GM18873 (cell line): ENCODE measurements around the gene KIF13A.
"Not testable (repeated sequence)": the region's sequence is repeated elsewhere in the genome, so short reads cannot be mapped to it uniquely, and the experiment has no call there.

Source experiments
- ATAC-seq: cut with Tn5 transposase; IDR thresholded peaks from one replicate; pipeline ENCODE4 v1.9.1; 2021; ENCODE audit warnings: mild to moderate bottlenecking, moderate library complexity, moderate number of reproducible peaks; ENCODE audit not compliant: unreplicated experiment, low FRiP score

Gene KIF13A

GRCh38 chr6:17905611-17906592 is 81.5 kb downstream of the KIF13A start:
- no peak for ATAC-seq

- no peak for ATAC-seq
Observed at GRCh38 chr6:17904491-17905120, 82.8 kb downstream of the KIF13A start.

DNA sequence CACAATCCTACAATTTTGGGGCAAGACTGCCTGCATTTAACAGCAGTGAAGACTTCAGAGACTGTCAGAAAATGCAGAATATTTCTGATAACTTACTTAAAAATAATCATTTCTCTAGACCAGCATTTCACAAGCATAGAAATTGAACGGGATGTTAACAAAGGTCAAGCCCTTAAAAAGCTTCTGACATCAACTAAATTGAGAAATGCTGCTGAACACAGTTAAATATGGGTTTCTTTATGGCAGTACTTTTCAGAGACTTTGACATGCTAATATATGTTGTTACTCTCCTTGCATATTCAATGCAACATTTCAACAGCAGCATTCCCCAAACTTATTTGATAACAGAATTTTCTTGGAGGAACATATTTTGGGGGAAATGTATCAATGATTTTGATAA is 84.5 kb downstream of the KIF13A start:
- no peak for ATAC-seq

GRCh38 chr6:17901493-17901892 is 85.9 kb downstream of the KIF13A start:
- ATAC-seq, result no peak

DNA sequence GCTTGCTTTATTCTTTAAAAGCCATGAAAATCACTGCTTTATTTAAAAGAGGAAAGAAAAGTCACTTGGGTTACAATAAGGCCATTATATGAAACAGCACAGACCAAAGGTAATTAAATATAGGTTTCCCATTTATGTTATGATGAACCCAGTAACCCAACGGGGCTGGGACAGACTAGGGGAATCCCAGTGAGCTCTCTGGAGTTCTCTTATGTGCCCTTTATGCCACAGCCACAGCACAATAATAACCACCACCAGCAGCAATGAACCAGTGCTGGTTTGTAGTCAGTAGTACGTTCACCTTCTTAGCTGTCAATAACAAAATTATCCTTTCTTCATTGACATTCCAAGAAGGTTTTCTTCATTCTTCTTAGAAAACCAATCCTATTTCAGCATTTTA is 87.4 kb downstream of the KIF13A start:
- ATAC-seq, result no peak

DNA sequence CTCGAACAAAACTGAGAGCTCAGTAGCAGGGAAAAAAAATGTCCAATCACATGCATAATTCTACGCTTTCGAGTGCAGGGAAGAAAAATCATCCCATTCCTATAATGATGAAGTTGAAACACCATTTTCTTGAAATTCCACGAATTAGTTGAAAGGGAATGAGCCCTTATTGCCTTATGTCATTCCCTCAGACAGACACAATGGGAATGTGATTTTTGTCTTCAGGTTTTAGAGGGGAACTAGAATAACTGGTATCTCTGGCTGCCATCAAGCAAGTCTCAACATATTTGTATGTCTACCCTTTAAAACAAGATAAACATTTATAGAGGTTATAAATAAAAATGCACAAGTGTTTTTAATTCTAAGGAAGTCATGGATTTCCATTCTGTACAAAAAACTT is 87.9 kb downstream of the KIF13A start:
- ATAC-seq, result no peak

DNA sequence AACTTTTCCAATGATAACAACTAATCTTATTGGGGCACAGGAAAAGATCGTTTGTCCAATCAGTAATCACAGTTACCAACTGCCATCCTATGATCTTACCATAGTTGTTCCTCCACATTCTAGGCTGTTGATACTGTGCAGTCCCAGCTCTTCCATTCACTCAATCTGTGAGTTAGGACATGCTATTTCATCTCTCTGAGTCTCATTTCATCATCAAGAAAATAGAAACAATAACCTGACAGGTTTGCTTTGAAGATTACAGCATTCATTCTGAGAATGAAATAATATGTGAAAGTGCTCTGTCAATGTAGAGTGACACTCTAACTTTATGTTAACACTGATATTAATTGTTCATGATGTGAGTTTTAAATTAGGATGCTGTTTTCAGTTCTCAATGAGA is 89.8 kb downstream of the KIF13A start:
- no peak for ATAC-seq

DNA sequence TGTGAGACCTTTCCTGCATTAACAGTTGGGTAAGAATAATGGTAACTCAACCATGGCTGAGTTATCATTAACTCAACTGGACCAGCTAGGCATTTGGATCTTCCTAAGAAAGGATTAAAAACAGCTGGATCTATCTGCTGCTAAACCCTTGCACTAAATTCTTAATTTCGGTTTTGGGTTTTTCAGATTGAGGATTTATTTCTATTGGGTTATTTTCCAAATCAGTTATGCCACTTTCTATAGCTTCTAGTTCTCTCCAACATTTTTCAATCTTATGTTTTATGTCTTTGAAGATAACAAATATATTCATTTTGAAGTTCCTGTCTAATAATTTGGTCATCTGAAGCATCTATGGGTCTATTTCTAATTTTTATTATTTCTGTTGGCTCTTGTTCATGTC is 92.5 kb downstream of the KIF13A start:
- no peak for ATAC-seq

- ATAC-seq, result no peak
Observed at GRCh38 chr6:17894191-17894590, 93.2 kb downstream of the KIF13A start.

- ATAC-seq, result no peak
Observed at GRCh38 chr6:17892097-17892686, 95.2 kb downstream of the KIF13A start.

DNA sequence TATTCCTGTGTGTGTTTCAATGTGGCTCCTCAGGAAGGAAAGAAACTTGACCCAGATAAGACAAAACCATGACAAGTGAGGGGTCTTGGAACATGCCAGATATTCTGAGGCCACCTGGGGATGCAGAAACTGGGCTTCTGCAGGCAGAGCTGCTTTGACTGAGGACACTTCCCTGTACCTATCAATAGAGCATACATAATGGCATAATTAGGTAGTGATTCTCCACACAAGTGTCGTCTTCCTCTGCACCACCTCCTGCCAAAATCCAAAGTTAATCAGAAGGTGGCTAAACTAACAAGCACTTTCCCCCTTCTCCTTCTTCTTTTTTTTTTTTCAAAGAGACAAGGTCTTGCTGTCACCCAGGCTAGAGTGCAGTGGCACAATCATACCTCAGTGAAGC is 97.1 kb downstream of the KIF13A start:
- ATAC-seq, result no peak

- ATAC-seq, result not testable (repeated sequence)
Observed at GRCh38 chr6:17889777-17890176, 97.7 kb downstream of the KIF13A start.

DNA sequence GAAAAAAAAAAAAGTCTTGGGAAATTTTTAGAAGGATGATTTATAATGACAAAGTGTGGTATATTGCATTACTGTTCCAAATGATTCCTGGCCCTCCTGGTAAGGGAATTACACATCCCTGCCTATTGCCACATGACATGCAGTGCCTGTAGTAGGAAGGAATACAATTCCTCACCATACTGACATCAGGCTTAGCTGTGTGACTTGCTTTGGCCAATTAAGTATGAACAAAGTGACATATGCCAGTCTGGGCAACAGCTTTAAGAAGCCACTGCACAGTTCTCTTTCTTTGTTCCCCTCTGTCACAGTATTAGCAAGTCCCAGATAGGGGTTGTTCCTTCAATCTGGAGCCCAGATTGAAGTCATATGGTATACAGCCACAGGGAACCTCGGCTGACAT is 100.5 kb downstream of the KIF13A start:
- no peak for ATAC-seq

DNA sequence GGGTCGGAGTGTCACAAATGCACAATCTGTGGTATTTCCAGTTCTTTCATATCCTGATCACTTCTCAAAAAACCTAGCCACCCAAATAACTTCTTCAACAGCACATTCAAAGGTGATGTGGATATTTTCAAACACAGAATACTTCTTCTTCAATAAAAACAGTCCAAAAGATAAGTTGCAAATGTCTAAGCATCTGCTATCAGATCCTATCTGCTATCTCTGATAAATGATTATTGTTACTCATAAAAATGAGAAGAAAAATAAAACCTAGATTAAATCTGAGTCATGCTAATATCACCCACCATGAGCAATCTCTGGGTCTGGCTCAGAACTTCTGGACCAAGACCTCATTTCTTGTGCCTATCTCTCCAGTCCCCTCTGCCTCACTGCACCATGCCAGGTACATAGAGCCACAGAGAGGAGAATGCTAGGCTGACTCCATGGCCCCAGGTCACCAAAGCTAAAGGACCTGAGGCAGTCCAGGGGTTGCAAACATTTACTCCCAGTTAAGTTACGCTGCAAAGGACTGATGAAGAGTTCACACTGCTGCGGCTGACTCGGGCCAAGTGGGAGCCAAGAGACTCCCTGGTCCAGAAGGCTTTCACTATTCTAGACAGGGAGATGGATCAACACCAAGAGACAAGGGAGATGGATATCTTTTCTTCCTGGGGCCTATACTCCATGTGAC is 101.4 kb downstream of the KIF13A start:
- ATAC-seq, result no peak

DNA sequence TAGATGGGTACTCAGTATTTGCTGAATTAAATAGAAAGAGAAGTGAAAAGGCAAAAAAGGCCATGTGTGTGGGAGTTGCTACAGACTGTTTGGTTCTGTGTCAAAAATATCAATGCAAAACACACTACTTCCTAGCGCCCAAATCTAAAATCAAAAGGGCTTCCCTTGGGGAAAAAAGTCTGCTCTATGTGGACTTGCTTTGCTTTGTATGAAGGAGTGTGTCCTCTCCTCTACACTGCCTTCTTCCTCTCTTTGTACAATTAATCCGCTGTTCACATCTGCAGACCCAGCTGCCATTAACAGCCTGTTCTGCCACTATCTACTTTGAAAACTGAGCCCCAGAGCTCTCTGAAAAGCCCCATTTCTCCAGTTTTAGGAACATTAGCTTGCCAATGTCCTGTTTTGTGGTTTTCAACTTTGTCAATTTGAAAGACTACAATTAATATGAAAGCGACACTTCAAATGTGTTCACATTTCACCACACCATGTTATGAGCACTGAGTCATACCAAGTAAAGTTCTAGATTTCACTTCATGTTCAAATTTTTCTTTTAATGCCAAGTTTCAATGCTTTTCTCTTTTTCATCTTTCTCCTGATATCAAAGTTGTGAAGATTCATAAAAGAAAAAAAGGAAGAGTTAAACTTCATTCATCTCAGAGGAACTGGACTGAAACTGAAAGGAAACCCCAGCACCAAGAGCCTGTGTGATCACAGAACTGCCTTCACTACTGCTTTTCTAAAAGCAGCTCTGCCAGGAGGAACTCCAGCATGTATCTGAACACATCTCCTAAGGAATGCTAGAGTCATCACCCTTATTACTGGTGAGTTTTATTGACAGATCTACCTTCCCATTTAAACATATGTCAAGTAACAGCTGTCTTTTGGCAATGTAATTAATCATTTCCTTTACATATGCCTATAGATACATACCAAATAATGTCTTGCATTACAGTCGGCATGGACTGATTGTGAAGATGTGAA is 102.6 kb downstream of the KIF13A start:
- ATAC-seq, result peak; percentile 88

DNA sequence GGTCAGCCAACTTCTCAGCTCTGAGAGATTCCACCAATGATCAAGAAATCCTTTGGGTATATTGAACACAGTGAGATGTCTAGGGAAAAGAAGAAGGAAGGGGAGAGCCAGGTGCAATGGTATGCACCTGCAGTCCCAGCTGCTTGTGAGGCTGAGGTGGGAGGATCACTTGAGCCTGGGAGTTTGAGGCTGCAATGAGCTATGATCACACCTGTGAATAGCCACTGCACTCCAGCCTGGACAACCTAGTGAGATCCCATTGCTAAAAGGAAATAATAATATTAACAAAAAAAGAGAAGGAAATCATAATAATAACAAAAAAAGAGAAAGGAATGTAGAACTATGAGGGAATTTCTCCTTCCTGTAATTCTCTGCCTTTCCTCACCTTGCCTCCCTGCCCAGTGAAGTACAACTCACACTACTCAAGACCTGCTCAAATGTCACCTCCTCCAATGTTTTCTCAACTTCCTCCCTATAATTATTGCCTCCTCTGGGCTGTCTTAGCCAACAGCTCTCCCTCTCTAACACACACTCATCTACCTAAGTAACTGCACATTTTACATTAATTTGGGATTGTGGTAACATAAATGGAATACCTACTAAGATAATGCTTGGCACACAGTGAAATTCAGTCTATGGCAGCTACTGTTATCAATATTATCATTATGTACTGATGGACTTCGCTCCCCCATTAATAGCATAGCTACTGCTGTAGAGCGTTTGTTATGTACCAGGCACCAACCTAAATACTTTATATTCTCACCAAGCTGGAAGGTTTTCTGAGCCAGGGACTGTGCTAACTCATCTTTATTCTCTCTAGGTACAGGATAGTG is 103.6 kb downstream of the KIF13A start:
- ATAC-seq, result no peak

DNA sequence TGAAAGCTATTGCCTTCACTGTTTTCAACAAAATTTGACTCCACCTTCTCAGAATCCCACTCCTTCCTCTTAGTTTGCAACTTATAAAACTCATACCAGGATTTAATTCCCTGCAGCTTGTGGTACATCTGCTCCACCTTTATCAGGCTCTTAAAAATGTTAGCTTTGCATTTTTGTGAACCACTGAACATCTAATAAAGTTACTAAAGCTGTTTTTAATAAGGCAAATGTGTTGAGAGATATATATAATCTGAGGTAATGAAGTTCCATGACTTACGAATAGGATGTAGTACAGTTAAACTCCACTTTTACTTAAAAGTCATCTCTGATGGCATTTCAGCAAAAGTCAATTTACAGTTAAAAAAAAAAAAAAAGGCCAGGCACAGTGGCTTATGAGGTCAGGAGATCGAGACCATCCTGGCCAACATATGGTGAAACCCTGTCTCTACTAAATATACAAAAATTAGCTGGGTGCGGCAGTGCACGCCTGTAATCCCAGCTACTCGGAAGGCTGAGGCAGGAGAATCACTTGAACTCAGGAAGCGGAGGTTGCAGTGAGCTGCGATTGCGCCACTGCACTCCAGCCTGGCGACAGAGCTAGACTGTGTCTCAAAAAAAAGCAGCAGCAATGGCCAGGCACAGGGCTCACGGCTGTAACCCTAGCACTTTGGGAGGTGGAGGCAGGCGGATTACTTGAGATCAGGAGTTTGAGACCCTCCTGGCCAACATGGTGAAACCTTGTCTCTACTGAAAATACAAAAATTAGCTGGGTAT is 106.2 kb downstream of the KIF13A start:
- ATAC-seq, result no peak

- ATAC-seq, result no peak
Observed at GRCh38 chr6:17879184-17879583, 108.3 kb downstream of the KIF13A start.
